Karpas-422 (cell line): ENCODE measurements around the gene HOXD12. TPM values are rescaled to one million over a fixed set of nuclear protein-coding genes. Genes with fewer than 3 reads are reported as not detected.

Experiments used
- DNase-seq: peaks from one replicate; pipeline ENCODE4 v3.0.0-alpha.2; 2015
- H2AFZ ChIP-seq: fragments of 200-600 bp; sonication (generic); 2 replicates; pipeline ENCODE4 v1.6.1; 2014; ENCODE audit warnings: antibody characterized with exemption, low read length, mixed read lengths
- H3K27ac ChIP-seq: fragments of 200-600 bp; sonication (generic); 2 replicates; pipeline ENCODE4 v1.5.1; 2014; ENCODE audit warnings: mild to moderate bottlenecking, low read length, moderate library complexity
- H3K27me3 ChIP-seq: fragments of 200-600 bp; sonication (generic); 2 replicates; pipeline ENCODE4 v1.6.1; 2014; ENCODE audit warnings: low read length, mixed read lengths
- H3K36me3 ChIP-seq: fragments of 200-600 bp; sonication (generic); 2 replicates; pipeline ENCODE4 v1.6.1; 2014; ENCODE audit warnings: low read length, mixed read lengths; ENCODE audit not compliant: insufficient read depth
- H3K4me1 ChIP-seq: fragments of 200-600 bp; sonication (generic); 2 replicates; pipeline ENCODE4 v1.6.1; 2014; ENCODE audit warnings: mild to moderate bottlenecking, low read length, mixed read lengths
- H3K4me2 ChIP-seq: fragments of 200-600 bp; sonication (generic); 2 replicates; pipeline ENCODE4 v1.6.1; 2014; ENCODE audit warnings: low read length, low read depth, mild to moderate bottlenecking; ENCODE audit not compliant: poor library complexity, severe bottlenecking
- H3K4me3 ChIP-seq: fragments of 200-600 bp; sonication (generic); 2 replicates; pipeline ENCODE4 v1.5.1; 2014; ENCODE audit warnings: mild to moderate bottlenecking, antibody characterized with exemption, low read length, mixed read lengths
- H3K79me2 ChIP-seq: fragments of 200-600 bp; sonication (generic); 2 replicates; pipeline ENCODE4 v1.6.1; 2014; ENCODE audit warnings: mild to moderate bottlenecking, low read length, mixed read lengths
- H3K9ac ChIP-seq: fragments of 200-600 bp; sonication (generic); 2 replicates; pipeline ENCODE4 v1.6.0; 2014; ENCODE audit warnings: low read length
- H3K9me2 ChIP-seq: fragments of 200-600 bp; sonication (generic), shearing (Covaris generic); replicated peaks from 2 replicates; pipeline ENCODE4 v1.6.0; 2014; ENCODE audit warnings: mild to moderate bottlenecking, low read length, moderate library complexity; ENCODE audit not compliant: insufficient read depth
- H3K9me3 ChIP-seq: fragments of 300-700, 200-600 bp; sonication (generic); 2 replicates; pipeline ENCODE4 v1.6.1; 2014; ENCODE audit warnings: low read length, mixed read lengths
- H4K20me1 ChIP-seq: fragments of 200-600 bp; sonication (generic); 2 replicates; pipeline ENCODE4 v1.6.1; 2014; ENCODE audit warnings: mild to moderate bottlenecking, antibody characterized with exemption, low read length, low read depth; ENCODE audit not compliant: insufficient read depth
- total RNA-seq: library from RNA; depleted of rRNA; stranded (reverse); fragments of >200 nt; shearing (Covaris generic); gene quantifications from 2 replicates; pipeline ENCODE4 v1.2.3, GENCODE V29; 2014; ENCODE audit warnings: low replicate concordance; rRNA removed

Gene HOXD12, protein sequence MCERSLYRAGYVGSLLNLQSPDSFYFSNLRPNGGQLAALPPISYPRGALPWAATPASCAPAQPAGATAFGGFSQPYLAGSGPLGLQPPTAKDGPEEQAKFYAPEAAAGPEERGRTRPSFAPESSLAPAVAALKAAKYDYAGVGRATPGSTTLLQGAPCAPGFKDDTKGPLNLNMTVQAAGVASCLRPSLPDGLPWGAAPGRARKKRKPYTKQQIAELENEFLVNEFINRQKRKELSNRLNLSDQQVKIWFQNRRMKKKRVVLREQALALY
- 1.0 and 1.9 TPM in 2 replicates for total RNA-seq

DNA sequence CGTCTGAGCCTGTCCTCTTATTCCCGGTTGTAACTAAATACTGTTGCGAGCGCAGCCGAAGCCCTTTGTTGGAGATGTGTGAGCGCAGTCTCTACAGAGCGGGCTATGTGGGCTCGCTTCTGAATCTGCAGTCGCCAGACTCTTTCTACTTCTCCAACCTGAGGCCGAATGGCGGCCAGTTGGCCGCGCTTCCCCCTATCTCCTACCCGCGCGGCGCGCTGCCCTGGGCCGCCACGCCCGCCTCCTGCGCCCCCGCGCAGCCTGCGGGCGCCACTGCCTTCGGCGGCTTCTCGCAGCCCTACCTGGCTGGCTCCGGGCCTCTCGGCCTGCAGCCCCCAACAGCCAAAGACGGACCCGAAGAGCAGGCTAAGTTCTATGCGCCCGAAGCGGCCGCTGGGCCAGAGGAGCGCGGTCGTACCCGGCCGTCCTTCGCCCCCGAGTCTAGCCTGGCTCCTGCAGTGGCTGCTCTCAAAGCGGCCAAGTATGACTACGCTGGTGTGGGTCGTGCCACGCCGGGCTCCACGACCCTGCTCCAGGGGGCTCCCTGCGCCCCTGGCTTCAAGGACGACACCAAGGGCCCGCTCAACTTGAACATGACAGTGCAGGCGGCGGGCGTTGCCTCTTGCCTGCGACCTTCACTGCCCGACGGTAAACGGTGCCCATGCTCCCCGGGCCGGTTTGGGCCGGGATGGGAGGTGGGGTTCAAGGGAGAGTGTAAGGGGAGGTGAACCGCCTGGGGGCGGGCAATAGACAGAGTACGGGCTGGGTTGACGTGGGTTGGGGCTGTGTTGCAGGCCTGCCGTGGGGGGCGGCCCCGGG, at the start of gene HOXD12:
Gene HOXD12, plus strand, starts transcription at position 68 of the 819 bp plus-strand sequence. Its CDS starts 7 bp downstream, at position 75.
- no peaks in the 10 kb centered on the region for H3K9me2 ChIP-seq
- DNase-seq, result no peak
- no peak within 1 kb of the TSS for H2AFZ ChIP-seq
- H3K27ac ChIP-seq, result no peak within 1 kb of the TSS
- H4K20me1 ChIP-seq, result no peaks in the 10 kb centered on the region
- no peak within 1 kb of the TSS for H3K9ac ChIP-seq
- H3K4me2 ChIP-seq, result no peak within 1 kb of the TSS
- no peaks in the 10 kb centered on the region for H3K79me2 ChIP-seq
- H3K4me3 ChIP-seq, result no peak within 1 kb of the TSS
- H3K4me1 ChIP-seq, result peaks cover 17% of the 10 kb centered on the region
- no peaks in the 10 kb centered on the region for H3K27me3 ChIP-seq
- no peaks in the 10 kb centered on the region for H3K36me3 ChIP-seq
- H3K9me3 ChIP-seq, result no peaks in the 10 kb centered on the region

DNA sequence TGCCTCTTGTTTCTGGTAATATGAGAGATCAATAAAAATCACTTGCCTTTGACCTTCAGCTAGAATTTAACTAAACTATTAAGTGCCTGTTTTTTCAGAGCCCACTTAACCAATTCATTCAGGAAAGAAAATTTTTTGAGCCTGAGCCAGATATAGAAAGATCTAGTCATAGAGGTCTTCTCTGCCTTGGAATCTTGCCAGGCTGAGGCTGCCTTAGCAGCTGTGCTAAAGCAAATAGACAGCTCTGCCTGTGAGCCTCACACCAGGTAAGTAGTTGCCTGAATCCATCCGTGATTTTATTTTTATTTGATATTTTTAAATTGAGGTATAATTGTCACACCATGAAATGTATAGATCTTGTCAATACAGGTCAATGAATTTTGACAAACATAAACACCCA, 43.2 kb upstream of the HOXD12 start:
- Histone ChIP-seq H3K9ac (no peak overlapping the region), H3K36me3 (no peaks in the 10 kb centered on the region), H3K4me2 (no peak overlapping the region), H3K27ac (no peak overlapping the region), H3K9me3 (no peaks in the 10 kb centered on the region), H3K27me3 (no peaks in the 10 kb centered on the region), H4K20me1 (no peaks in the 10 kb centered on the region), H3K4me1 (no peaks in the 10 kb centered on the region), H3K9me2 (no peaks in the 10 kb centered on the region), H3K79me2 (no peaks in the 10 kb centered on the region), H2AFZ (no peak overlapping the region), H3K4me3 (no peak overlapping the region)
- no peak for DNase-seq

GRCh38 chr2:176063958-176064357, 35.6 kb upstream of the HOXD12 start:
- peaks cover 5% of the 10 kb centered on the region for H3K4me1 ChIP-seq
- no peaks in the 10 kb centered on the region for H3K79me2 ChIP-seq
- no peaks in the 10 kb centered on the region for H3K9me2 ChIP-seq
- no peak for DNase-seq
- H3K27me3 ChIP-seq, result no peaks in the 10 kb centered on the region
- no peak overlapping the region for H2AFZ ChIP-seq
- no peaks in the 10 kb centered on the region for H4K20me1 ChIP-seq
- no peak overlapping the region for H3K9ac ChIP-seq
- no peak overlapping the region for H3K4me3 ChIP-seq
- H3K9me3 ChIP-seq, result no peaks in the 10 kb centered on the region
- no peak overlapping the region for H3K4me2 ChIP-seq
- no peak overlapping the region for H3K27ac ChIP-seq
- H3K36me3 ChIP-seq, result no peaks in the 10 kb centered on the region

GRCh38 chr2:176066645-176067588, 32.7 kb upstream of the HOXD12 start:
- Histone ChIP-seq H4K20me1 (no peaks in the 10 kb centered on the region), H3K27ac (no peak overlapping the region), H3K27me3 (no peaks in the 10 kb centered on the region), H3K79me2 (no peaks in the 10 kb centered on the region), H3K9me2 (no peaks in the 10 kb centered on the region), H2AFZ (no peak overlapping the region), H3K9ac (no peak overlapping the region), H3K4me1 (peaks cover 10% of the 10 kb centered on the region), H3K36me3 (no peaks in the 10 kb centered on the region), H3K9me3 (no peaks in the 10 kb centered on the region), H3K4me3 (no peak overlapping the region), H3K4me2 (no peak overlapping the region)
- DNase-seq, result no peak

DNA sequence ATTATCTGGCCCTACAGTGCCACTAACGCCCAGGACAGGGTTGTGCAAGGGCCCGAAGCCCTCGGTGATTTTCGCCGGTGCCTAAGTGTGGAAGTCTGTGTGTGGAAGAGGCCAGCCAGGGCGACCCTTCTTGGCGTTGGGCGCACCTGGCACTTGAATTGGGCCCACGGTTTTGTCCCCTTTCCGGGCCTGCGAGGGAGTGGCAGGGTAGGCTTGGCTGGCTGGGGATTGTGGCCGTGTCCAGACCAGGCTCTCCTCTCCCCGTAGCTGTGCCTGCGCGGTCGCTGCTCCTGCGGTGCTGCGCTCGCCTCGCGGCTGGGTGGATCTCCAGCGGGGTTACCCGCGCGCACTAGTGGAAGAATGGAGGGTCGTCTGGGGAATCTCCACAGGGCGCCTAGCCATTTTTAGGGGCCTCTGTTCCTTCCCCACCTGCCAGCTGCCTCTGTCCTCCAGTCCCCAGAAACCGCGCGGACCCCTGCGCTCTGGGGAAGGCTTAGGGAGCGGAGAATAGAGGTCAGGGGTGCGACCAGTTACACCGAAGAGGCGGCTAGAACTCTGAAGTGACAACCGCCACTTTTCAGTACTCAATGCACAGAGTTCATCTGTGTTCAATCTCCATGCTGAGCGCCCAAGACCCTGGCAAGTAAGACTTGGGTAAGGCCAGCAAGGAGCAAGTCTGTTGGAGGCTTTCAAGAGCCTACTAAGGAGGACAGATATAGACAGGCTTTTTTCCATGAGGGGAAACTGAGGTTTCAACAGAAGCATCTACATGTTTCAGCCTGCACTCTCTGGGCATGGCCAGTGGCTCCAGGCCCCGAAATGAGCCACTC, 31.8 kb upstream of the HOXD12 start:
- H3K79me2 ChIP-seq, result no peaks in the 10 kb centered on the region
- DNase-seq, result no peak
- no peaks in the 10 kb centered on the region for H3K36me3 ChIP-seq
- H3K9me3 ChIP-seq, result no peaks in the 10 kb centered on the region
- no peak overlapping the region for H3K4me3 ChIP-seq
- no peak overlapping the region for H3K27ac ChIP-seq
- no peaks in the 10 kb centered on the region for H3K27me3 ChIP-seq
- no peaks in the 10 kb centered on the region for H3K9me2 ChIP-seq
- no peak overlapping the region for H3K4me2 ChIP-seq
- H4K20me1 ChIP-seq, result no peaks in the 10 kb centered on the region
- H3K4me1 ChIP-seq, result peaks cover 10% of the 10 kb centered on the region
- H3K9ac ChIP-seq, result no peak overlapping the region
- H2AFZ ChIP-seq, result no peak overlapping the region

GRCh38 chr2:176068419-176068832, 31.2 kb upstream of the HOXD12 start:
- no peaks in the 10 kb centered on the region for H3K27me3 ChIP-seq
- H3K4me2 ChIP-seq, result no peak overlapping the region
- no peaks in the 10 kb centered on the region for H3K9me2 ChIP-seq
- H4K20me1 ChIP-seq, result no peaks in the 10 kb centered on the region
- no peaks in the 10 kb centered on the region for H3K9me3 ChIP-seq
- no peaks in the 10 kb centered on the region for H3K79me2 ChIP-seq
- H2AFZ ChIP-seq, result no peak overlapping the region
- H3K9ac ChIP-seq, result no peak overlapping the region
- no peaks in the 10 kb centered on the region for H3K36me3 ChIP-seq
- no peak overlapping the region for H3K27ac ChIP-seq
- DNase-seq, result no peak
- H3K4me3 ChIP-seq, result no peak overlapping the region
- H3K4me1 ChIP-seq, result peaks cover 10% of the 10 kb centered on the region

DNA sequence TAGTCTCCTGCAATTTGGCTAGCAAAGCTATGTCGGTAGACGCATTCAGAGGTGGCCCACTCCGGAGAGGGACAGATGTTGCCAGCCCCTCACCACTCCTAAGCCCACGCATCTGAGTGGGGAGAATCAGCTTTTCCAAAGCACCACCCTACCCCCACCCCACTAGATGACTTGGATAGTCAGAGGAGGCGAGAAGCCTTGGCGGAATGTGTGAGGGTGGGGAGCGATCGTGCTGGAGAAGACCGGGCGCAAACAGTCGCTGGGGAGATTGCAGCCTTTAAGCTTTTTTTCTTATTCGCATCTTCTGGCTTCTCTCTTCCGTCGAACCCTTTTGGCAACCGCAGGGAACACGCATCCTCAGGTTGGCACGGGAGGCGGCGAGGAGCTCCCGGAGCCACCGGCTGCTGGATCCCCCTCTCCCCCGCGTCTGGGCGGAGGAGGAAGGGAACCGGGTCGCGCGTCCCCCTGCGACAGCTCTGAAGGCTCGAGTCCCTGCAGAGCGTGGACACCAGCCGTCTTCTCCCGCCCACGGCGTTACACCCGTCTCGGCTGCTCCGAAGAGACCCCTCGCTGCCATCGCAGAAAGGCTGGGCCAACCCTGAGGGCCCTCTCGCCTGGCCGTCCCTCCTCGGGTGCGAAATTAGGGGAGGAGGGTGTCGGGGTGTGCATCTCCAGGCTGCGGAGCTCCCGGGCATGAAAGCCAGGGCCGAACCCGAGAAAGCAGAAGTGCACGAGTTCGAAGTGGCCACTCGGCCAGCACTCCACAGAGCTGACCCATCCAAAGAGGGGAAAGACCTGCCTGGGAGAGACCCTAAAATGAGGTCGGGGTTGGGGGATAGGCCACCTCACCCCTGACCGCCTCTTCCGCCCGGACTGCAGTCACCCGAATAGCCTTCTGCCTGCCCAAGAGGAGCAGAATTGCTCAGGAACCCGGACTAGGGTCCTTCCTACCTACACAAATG, 28.0 kb upstream of the HOXD12 start:
- no peak overlapping the region for H2AFZ ChIP-seq

More for the DNA sequence above, 28.0 kb upstream of the HOXD12 start:
- Histone ChIP-seq H3K9me2 (no peaks in the 10 kb centered on the region), H3K4me1 (peaks cover 7% of the 10 kb centered on the region), H3K27ac (no peak overlapping the region), H4K20me1 (no peaks in the 10 kb centered on the region), H3K27me3 (no peaks in the 10 kb centered on the region), H3K9me3 (no peaks in the 10 kb centered on the region), H3K79me2 (no peaks in the 10 kb centered on the region), H3K4me2 (no peak overlapping the region), H3K9ac (no peak overlapping the region), H3K36me3 (no peaks in the 10 kb centered on the region), H3K4me3 (no peak overlapping the region)
- DNase-seq, result no peak
